ENCODE measurements around the gene CCDC106. TPM values are rescaled to one million over a fixed set of nuclear protein-coding genes. Genes with fewer than 3 reads are reported as not detected.

Gene CCDC106
- total RNA-seq, 1 donor from 2014 or later, result 15.9 TPM

- intact Hi-C loops (cut with DNase I), result no loop called here
- DNase-seq (ENCODE audit: low spot score), result no peak
These were observed 21.7 kb upstream of the CCDC106 start for GRCh38 chr19:55626350-55626749.

DNA sequence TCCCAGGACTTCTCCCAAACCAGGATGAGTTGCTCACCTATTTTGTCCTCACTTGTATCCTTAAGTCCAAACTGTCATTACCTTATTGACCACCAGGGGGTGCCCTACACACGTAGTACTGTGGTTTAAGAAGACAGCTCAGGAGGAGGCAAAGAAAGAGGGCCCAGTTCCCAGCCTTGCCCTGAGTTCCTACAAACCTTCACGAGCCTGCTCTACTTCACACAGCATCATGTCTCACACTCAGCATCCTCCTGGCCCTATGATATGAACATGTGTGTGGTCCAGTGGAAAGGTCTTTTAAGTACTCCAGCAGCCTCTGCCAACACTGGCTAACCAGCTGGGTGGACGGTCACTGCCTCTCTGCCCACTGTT is 15.6 kb upstream of the CCDC106 start:
- intact Hi-C loops (cut with DNase I), result loop anchor here (1.0 kb wide), 1 partner anchor 115 kb away; no protein-coding TSS in a partner anchor

GRCh38 chr19:55633861-55634260 is 14.2 kb upstream of the CCDC106 start:
- no peak for DNase-seq (ENCODE audit: low spot score)
- intact Hi-C loops (cut with DNase I), result no loop called here

More for the DNA sequence above, 15.6 kb upstream of the CCDC106 start:
- no peak for DNase-seq (ENCODE audit: low spot score)

DNA sequence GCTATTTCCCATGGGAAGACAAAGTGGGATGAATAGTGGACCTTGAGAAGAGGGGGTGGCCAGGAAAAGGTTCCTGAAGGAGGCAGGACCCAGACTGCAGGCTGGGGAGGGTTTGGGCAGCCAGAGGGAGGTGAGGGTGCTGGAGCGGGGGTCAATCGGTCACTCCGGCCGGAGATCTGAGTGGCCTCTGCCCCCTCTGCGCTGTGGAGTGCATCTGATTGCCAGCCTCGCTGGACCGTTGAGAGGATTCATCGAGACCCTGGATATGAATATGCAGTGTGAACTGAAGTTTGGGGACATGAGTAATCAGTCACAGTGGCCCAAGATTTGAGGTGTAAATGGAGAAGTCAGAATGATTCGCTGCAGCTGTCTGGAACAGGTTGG is 12.7 kb upstream of the CCDC106 start:
- no peak for DNase-seq (ENCODE audit: low spot score)
- intact Hi-C loops (cut with DNase I), result no loop called here

- DNase-seq (ENCODE audit: low spot score), result no peak
- intact Hi-C loops (cut with DNase I), result no loop called here
These were observed 12.1 kb upstream of the CCDC106 start for GRCh38 chr19:55635856-55636440.

DNA sequence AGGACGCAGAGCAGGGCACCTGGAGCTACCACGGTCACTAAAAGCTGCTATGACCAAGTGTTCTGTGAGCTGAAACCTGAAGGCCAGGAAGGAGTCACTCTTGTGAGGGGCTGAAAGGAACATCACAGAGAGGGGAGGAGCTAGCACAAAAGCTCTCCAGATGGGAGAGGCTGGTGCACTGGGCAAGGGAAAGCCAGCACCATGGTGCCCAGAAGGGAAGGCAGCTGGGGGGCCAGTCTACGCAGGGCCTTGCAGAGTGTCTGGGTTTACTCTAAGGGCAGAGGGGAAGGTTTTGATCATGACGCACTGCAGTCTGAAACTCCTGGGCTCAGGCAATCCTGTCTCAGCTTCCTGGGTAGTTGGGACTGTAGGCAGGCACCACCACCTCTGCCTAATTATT is 11.3 kb upstream of the CCDC106 start:
- DNase-seq (ENCODE audit: low spot score), result no peak
- intact Hi-C loops (cut with DNase I), result no loop called here

- intact Hi-C loops (cut with DNase I), result no loop called here
- DNase-seq (ENCODE audit: low spot score), result no peak
These were observed 10.5 kb upstream of the CCDC106 start for GRCh38 chr19:55637534-55637933.

GRCh38 chr19:55638864-55639359 is 9.1 kb upstream of the CCDC106 start:
- no peak for DNase-seq (ENCODE audit: low spot score)
- intact Hi-C loops (cut with DNase I), result no loop called here

GRCh38 chr19:55640043-55640576 is 7.9 kb upstream of the CCDC106 start:
- DNase-seq (ENCODE audit: low spot score), result no peak
- intact Hi-C loops (cut with DNase I), result no loop called here

- no peak for DNase-seq (ENCODE audit: low spot score)
- intact Hi-C loops (cut with DNase I), result no loop called here
These were observed 7.2 kb upstream of the CCDC106 start, which contains the start of gene ZNF580 for GRCh38 chr19:55640577-55641425. Gene ZNF580 (plus strand): TSS chr19:55641002. CDS start chr19:55642509, 1,507 bp downstream.

GRCh38 chr19:55641426-55642152 is 6.4 kb upstream of the CCDC106 start:
- intact Hi-C loops (cut with DNase I), result no loop called here
- no peak for DNase-seq (ENCODE audit: low spot score)

DNA sequence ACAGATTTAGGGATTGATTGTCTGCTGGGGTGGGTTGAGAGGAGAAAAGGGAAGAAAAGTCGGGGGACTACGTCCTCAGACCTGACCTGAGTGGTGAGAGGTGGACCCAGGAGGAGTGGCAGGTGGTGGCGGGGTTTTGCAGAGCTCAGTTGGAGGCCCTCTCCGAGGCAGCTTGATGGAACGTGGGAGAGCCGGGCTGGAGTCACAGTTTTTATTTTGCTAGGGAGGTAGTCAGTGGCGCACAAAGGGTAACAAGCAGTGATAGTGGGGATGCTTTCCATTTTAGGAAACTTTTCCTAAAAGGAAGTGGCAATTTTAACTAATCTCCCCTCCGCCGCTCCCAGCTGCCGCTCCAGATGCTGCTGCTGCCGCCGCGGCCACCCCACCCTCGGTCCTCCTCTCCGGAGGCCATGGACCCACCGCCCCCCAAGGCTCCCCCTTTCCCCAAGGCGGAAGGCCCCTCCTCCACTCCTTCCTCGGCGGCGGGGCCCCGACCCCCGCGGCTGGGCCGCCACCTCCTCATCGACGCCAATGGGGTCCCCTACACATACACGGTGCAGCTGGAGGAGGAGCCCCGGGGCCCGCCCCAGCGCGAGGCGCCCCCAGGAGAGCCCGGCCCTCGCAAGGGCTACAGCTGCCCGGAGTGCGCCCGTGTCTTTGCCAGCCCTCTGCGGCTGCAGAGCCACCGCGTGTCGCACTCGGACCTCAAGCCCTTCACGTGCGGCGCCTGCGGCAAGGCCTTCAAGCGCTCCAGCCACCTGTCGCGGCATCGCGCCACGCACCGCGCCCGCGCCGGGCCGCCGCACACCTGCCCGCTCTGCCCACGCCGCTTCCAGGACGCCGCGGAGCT is 5.6 kb upstream of the CCDC106 start:
- intact Hi-C loops (cut with DNase I), result no loop called here
- DNase-seq (ENCODE audit: low spot score), result no peak

DNA sequence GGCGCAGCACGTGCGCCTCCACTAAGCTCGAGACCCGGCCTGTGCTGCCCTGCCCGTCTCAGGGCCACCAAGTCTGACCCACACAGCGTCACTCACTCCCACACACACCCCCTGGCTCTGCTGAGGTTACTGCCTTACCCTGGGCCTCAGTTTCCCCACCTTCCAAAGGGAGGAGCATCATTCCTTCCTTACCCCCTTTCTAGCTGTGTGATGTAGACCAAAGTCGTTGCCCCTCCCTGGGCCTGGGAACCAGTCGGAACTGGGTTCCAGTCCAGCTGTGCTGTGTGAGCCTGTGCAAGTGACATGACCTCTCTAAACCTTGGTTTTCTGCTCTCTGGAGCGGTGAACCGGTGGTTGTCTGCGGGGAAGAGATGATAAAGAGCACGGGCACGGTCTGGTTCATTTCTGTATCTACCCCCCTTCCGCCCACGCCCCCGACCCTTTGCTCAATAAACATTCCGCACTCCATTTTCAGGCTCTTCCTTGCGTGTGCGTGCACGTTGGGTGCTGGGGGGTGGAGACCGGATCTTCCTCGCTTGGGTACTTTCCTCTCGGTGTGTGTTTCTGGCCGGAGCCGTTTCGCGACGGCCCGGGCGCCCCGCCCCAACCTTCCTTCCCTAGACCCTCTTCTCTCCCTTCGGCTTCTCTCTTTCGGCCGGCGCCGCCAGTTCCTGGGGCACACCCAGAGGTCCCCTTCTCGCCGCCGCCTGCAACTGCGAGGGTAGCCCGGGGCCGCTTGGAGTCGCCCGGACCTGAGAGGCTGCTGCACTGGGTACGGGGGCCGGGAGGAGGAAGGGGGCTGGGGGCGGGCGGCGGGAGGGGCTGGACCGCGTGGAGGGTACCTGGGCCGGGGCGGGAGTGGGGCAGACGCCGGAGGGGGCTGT is 4.8 kb upstream of the CCDC106 start, which contains the start of gene ZNF581:
Gene ZNF581 (plus strand): TSS at position 647 of the 884 bp plus-strand sequence. CDS start 923 bp downstream, outside the sequence.
- DNase-seq (ENCODE audit: low spot score), result peak; percentile 85
- intact Hi-C loops (cut with DNase I), result no loop called here

DNA sequence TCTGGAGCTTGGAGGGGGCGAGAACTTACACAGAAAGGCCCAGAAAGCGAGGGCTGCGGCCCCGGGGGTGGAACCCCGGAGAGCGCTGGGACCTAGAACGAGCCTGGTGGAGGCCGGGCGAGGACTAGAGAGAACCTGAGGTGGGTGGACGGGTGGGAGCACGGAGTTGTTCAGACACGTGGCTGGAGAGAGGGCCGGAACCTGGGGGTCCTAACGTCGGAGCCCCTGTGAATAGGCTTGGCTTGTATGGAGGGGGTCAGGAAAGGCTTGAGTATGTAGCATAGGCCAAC is 4.2 kb upstream of the CCDC106 start:
- no peak for DNase-seq (ENCODE audit: low spot score)
- intact Hi-C loops (cut with DNase I), result no loop called here

- no peak for DNase-seq (ENCODE audit: low spot score)
- intact Hi-C loops (cut with DNase I), result no loop called here
These were observed 3.7 kb upstream of the CCDC106 start for GRCh38 chr19:55644191-55644833.

- intact Hi-C loops (cut with DNase I), result no loop called here
- DNase-seq (ENCODE audit: low spot score), result no peak
These were observed 3.0 kb upstream of the CCDC106 start for GRCh38 chr19:55644842-55645511.

GRCh38 chr19:55645512-55645881 is 2.5 kb upstream of the CCDC106 start:
- intact Hi-C loops (cut with DNase I), result no loop called here
- DNase-seq (ENCODE audit: low spot score), result no peak

Measured in cardiac septum (tissue), 1 donor.